Measurements from ENCODE around the gene ZDHHC18.
"Not testable (repeated sequence)": the region's sequence is repeated elsewhere in the genome, so short reads cannot be mapped to it uniquely, and the experiment has no call there.

DNA sequence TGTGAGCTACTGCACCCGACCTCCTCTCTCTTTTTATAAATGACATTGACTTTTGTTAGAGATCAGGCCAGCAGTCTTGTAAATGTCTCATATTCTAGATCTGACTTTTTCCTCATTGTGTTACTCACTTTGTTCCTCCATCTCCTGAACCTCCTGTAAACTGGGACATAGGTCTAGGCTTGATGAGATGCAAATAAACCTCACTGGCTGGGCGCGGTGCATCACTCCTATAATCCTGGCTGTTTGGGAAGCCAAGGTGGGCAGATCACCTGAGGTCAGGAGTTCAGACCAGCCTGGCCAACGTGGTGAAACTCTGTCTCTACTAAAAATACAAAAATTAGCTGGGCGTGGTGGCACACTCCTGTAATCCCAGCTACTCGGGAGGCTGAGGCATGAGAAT is 21.3 kb downstream of the ZDHHC18 start:
- TF ChIP-seq POLR2A (IDR thresholded peaks at IDR 0.05; ENCODE audit: low read length); GATA1 (IDR thresholded peaks at IDR 0.05; ENCODE audit: low read depth, low read length): not testable (repeated sequence)
